ENCODE results near the gene KCNH1.

KCNH1 gene

GRCh38 chr1:210918893-210919292 is 215.1 kb downstream of the KCNH1 start:
- no peak for DNase-seq
- no peak for ATAC-seq

GRCh38 chr1:210917560-210918169 is 216.3 kb downstream of the KCNH1 start:
- ATAC-seq (no peak), DNase-seq (no peak)

- DNase-seq (no peak), ATAC-seq (no peak)
Measured at GRCh38 chr1:210916548-210916947, 217.4 kb downstream of the KCNH1 start.

- DNase-seq (no peak), ATAC-seq (no peak)
Measured at GRCh38 chr1:210915890-210916507, 217.9 kb downstream of the KCNH1 start.

GRCh38 chr1:210912752-210913151 is 221.2 kb downstream of the KCNH1 start:
- DNase-seq, result no peak
- ATAC-seq, result no peak

GRCh38 chr1:210910020-210910575 is 223.8 kb downstream of the KCNH1 start:
- DNase-seq (no peak), ATAC-seq (no peak)

GRCh38 chr1:210908791-210909190 is 225.2 kb downstream of the KCNH1 start:
- ATAC-seq (no peak), DNase-seq (no peak)

GRCh38 chr1:210908257-210908656 is 225.7 kb downstream of the KCNH1 start:
- no peak for DNase-seq
- no peak for ATAC-seq

- ATAC-seq (no peak), DNase-seq (no peak)
Measured at GRCh38 chr1:210907251-210907805, 226.6 kb downstream of the KCNH1 start.

- ATAC-seq (no peak), DNase-seq (no peak)
Measured at GRCh38 chr1:210905944-210906453, 227.9 kb downstream of the KCNH1 start.

GRCh38 chr1:210905365-210905904 is 228.5 kb downstream of the KCNH1 start:
- DNase-seq (no peak), ATAC-seq (no peak)

- DNase-seq (no peak), ATAC-seq (no peak)
Measured at GRCh38 chr1:210901981-210902770, 231.8 kb downstream of the KCNH1 start.

- no peak for DNase-seq
- no peak for ATAC-seq
Measured at GRCh38 chr1:210900820-210901219, 233.1 kb downstream of the KCNH1 start.

- DNase-seq, result no peak
- ATAC-seq, result no peak
Measured at GRCh38 chr1:210900079-210900478, 233.9 kb downstream of the KCNH1 start.

- DNase-seq, result no peak
- no peak for ATAC-seq
Measured at GRCh38 chr1:210899676-210900075, 234.3 kb downstream of the KCNH1 start.

GRCh38 chr1:210898473-210898872 is 235.5 kb downstream of the KCNH1 start:
- DNase-seq (no peak), ATAC-seq (no peak)

- DNase-seq, result no peak
- ATAC-seq, result no peak
Measured at GRCh38 chr1:210883821-210884220, 250.1 kb downstream of the KCNH1 start.

- ATAC-seq (peak; percentile 61), DNase-seq (no peak)
Measured at GRCh38 chr1:210882414-210883221, 251.3 kb downstream of the KCNH1 start.

- DNase-seq (no peak), ATAC-seq (no peak)
Measured at GRCh38 chr1:210878564-210878963, 255.4 kb downstream of the KCNH1 start.

GRCh38 chr1:210876275-210876674 is 257.7 kb downstream of the KCNH1 start:
- ATAC-seq, result no peak
- DNase-seq, result no peak

- DNase-seq (no peak), ATAC-seq (no peak)
Measured at GRCh38 chr1:210866532-210866931, 267.4 kb downstream of the KCNH1 start.

All from stimulated activated naive CD8-positive, alpha-beta T cell treated with anti-CD3 and anti-CD28 coated beads, Interleukin-15, Interleukin-2, amounts not matched to agents 100 U/mL and 50 U/mL, for 24 hours (primary cell).